Heart left ventricle (tissue), 16 donors: ENCODE measurements around the gene STRBP. TPM values are rescaled to one million over a fixed set of nuclear protein-coding genes. Genes with fewer than 3 reads are reported as not detected.
"Not testable (repeated sequence)": the region's sequence is repeated elsewhere in the genome, so short reads cannot be mapped to it uniquely, and the experiment has no call there.

Source experiments
- ATAC-seq, 4 donors: fragments of 200-7000 bp; cut with Tn5 transposase; one replicate each; pipeline ENCODE4 v1.9.1; 2020 to 2022; ENCODE audit warnings: moderate library complexity in 4 of 4, mild to moderate bottlenecking in 3 of 4, moderate number of reproducible peaks in 1 of 4
- DNase-seq, 5 donors: peaks; one replicate each; pipeline ENCODE4 v3.0.0-alpha.2; 2020
- H3K27ac ChIP-seq, 12 donors: fragments of 200-600 bp; sonication (generic) in 4 of 12; one replicate each; pipeline versions ENCODE4 v1.5.0 to v1.8.0; 2016 to 2022; ENCODE audit warnings: mild to moderate bottlenecking in 2 of 12
- H3K27me3 ChIP-seq, 9 donors: fragments of 200-600 bp; sonication (generic) in 2 of 9; one replicate each; pipeline versions ENCODE4 v1.5.1 to v1.8.0; 2016 to 2022; ENCODE audit warnings: mild to moderate bottlenecking in 3 of 9
- H3K36me3 ChIP-seq, 9 donors: fragments of 200-600 bp; sonication (generic) in 2 of 9; one replicate each; pipeline versions ENCODE4 v1.5.0 to v1.8.0; 2018 to 2022; ENCODE audit warnings: mild to moderate bottlenecking in 2 of 9
- H3K4me1 ChIP-seq, 12 donors: fragments of 200-600 bp; sonication (generic) in 4 of 12; one replicate each; pipeline versions ENCODE4 v1.5.0 to v1.8.0; 2016 to 2022; ENCODE audit warnings: mild to moderate bottlenecking in 3 of 12
- H3K4me3 ChIP-seq, 12 donors: fragments of 200-600 bp; sonication (generic) in 4 of 12; one replicate each; pipeline versions ENCODE4 v1.5.0 to v1.8.0; 2017 to 2022; ENCODE audit warnings: mild to moderate bottlenecking in 9 of 12, moderate library complexity in 4 of 12
- H3K9me3 ChIP-seq, 12 donors: fragments of 200-600 bp; sonication (generic) in 4 of 12; one replicate each; pipeline versions ENCODE4 v1.5.0 to v1.8.0; 2016 to 2022; ENCODE audit warnings: mild to moderate bottlenecking in 1 of 12
- CTCF ChIP-seq, 12 donors: fragments of 200-600 bp; sonication (generic) in 4 of 12; IDR thresholded peaks; one replicate each; pipeline versions ENCODE4 v1.5.0 to v1.8.0; 2018 to 2022; ENCODE audit warnings: antibody characterized with exemption in 12 of 12, mild to moderate bottlenecking in 5 of 12
- POLR2A ChIP-seq, 2 donors: fragments of 450-650 bp; IDR thresholded peaks; one replicate each; pipeline ENCODE4 v1.6.1; 2017; ENCODE audit warnings: antibody characterized with exemption in 2 of 2, mild to moderate bottlenecking in 2 of 2, moderate library complexity in 2 of 2
- WGBS, 4 donors: extraction: QIAGEN DNeasy Blood & Tissue Kit in 2 of 4; methylation state at CpG; one replicate each; pipeline versions ENCODE4 v1.1.5 to v1.1.7; 2013 to 2018; 5-methylcytosine and 5-hydroxymethylcytosine counted together
- intact Hi-C, 10 donors: fragments of 100-400 bp; cut with DNase I; formaldehyde crosslinking; loops; one replicate each; pipeline versions ENCODE4 v1.11.1 to v1.14.2; 2022
- polyA plus RNA-seq, 2 donors: library from polyadenylated mRNA; stranded (reverse); fragments of 200-250 nt; gene quantifications; one replicate each; pipeline ENCODE4 v1.2.3, GENCODE V29; 2013
- total RNA-seq, 9 donors: library from RNA; depleted of rRNA in 2 of 9; stranded (reverse); fragments of >200 nt in 2 of 9; fragmentation: NEBNext Ultra II Directional in 3 of 9; extraction: Animal tissue kit (Norgen Biotek cat#: 25700) in 3 of 9; gene quantifications; one replicate each; pipeline versions ENCODE4 v1.1.0 to v1.2.4, GENCODE V29; 2016 to 2023
- donor health status: ischemic (EF 13 %, LVEDD 7.1; RV severe dilation, severe dysfunction).
- donor health status: healthy with polysubstance abuse.
- donor health status: DM: no; HTN: yes; CAD: no.
- donor health status: DM: no; HTN: no; CAD: no.
- donor health status: ischemic (EF 25% LVEDD 6.9; RV normal size, moderate dysfunction).
- donor health status: ischemic (EF 25% LVEDD 5.7; RV mildly dilated, moderate dysfunction).
- donor health status: healthy.
- donor health status: DM: yes; HTN: yes; CAD: no.
- donor health status: ischemic (EF 35%, LVEDD 5.7; RV mildly dilated, moderate dysfunction).
- donor health status: nonischemic (EF 11% LVEDD 7.7; RV severe dilation, severe dysfunction).
- donor health status: DM: yes; HTN: yes; CAD: no.
- donor health status: PGD.
- donor health status: ischemic (EF 29% LVEDD 5.4; RV normal size, mild dysfunction).
- donor health status: nonischemic (EF 23%, LVEDD 6.1; RV moderate dilation, normal function).

The STRBP gene
- total and polyA plus RNA-seq, 11 donors: 5.9 to 24.4 (median 18.7) TPM

- H3K36me3 ChIP-seq: no peaks in the 10 kb centered on the region
- ATAC-seq (no peak), DNase-seq (no peak)
- no peaks in the 10 kb centered on the region for H3K9me3 ChIP-seq
- H3K4me1 ChIP-seq: peaks cover 0 to 12% (median 0%) of the 10 kb centered on the region in 12 donors
- no peak overlapping the region for H3K27ac ChIP-seq
- no peaks in the 10 kb centered on the region for H3K27me3 ChIP-seq
- 87 to 91% (median 88%) methylated on average over 3 of the region's 3 CpGs for WGBS, 4 donors
- TF ChIP-seq CTCF (IDR thresholded peaks at IDR 0.05) (no peak), POLR2A (IDR thresholded peaks at IDR 0.05) (no peak)
- intact Hi-C loops: no loop called here
- H3K4me3 ChIP-seq: no peak overlapping the region
Measured at GRCh38 chr9:123278361-123278760, 10.0 kb upstream of the STRBP start.

- DNase-seq: no peak
- H3K9me3 ChIP-seq: no peaks in the 10 kb centered on the region
- H3K36me3 ChIP-seq: no peaks in the 10 kb centered on the region
- no peak overlapping the region for H3K27ac ChIP-seq
- peaks cover 0 to under 1% (median 0%) of the 10 kb centered on the region in 12 donors for H3K4me1 ChIP-seq
- intact Hi-C loops: no loop called here
- TF ChIP-seq CTCF (IDR thresholded peaks at IDR 0.05) (no peak), POLR2A (IDR thresholded peaks at IDR 0.05) (no peak)
- no peak overlapping the region for H3K4me3 ChIP-seq
- H3K27me3 ChIP-seq: no peaks in the 10 kb centered on the region
- ATAC-seq: no peak
Measured at GRCh38 chr9:123276551-123276950, 8.2 kb upstream of the STRBP start.

- H3K36me3 ChIP-seq, H3K27ac ChIP-seq, H3K4me3 ChIP-seq, ATAC-seq, intact Hi-C loops, DNase-seq, H3K9me3 ChIP-seq, H3K27me3 ChIP-seq: not testable (repeated sequence)
- peaks cover 0 to 22% (median 5%) of the 10 kb centered on the region in 12 donors for H3K4me1 ChIP-seq
- 88 to 93% (median 92%) methylated on average over 6 of the region's 6 CpGs for WGBS, 4 donors
Measured at GRCh38 chr9:123271133-123271532, 2.7 kb upstream of the STRBP start.

GRCh38 chr9:123269281-123269680 lies 895 bp upstream of the STRBP start:
- Histone ChIP-seq H3K27ac (peak overlapping the region in 10 of 12 donors; percentile 67 to 84 (median 76)), H3K36me3 (no peaks in the 10 kb centered on the region), H3K4me3 (peak overlapping the region; percentile 64 to 97 (median 86)), H3K4me1 (peaks cover 0 to 22% (median 5%) of the 10 kb centered on the region in 12 donors), H3K9me3 (no peaks in the 10 kb centered on the region), H3K27me3 (no peaks in the 10 kb centered on the region)
- no peak for TF ChIP-seq CTCF (IDR thresholded peaks at IDR 0.05)
- TF ChIP-seq POLR2A (IDR thresholded peaks at IDR 0.05): no peak
- 63 to 76% (median 73%) methylated on average over 6 to 7 of the region's 7 CpGs for WGBS, 4 donors
- no peak for DNase-seq
- ATAC-seq: no peak
- intact Hi-C loops: loop anchor here in 4 of 10 donors (5.0 to 10.0 kb wide), 4 partner anchors 68 to 364 kb away; partner anchors contain the start of gene RC3H2 (in 1 of the 4)

GRCh38 chr9:123268199-123268464 lies 254 bp downstream of the STRBP start:
- H3K4me3 ChIP-seq: peak overlapping the region; percentile 46 to 97 (median 84)
- no peak for DNase-seq
- TF ChIP-seq POLR2A (IDR thresholded peaks at IDR 0.05) (no peak), CTCF (IDR thresholded peaks at IDR 0.05) (no peak)
- intact Hi-C loops: loop anchor here in 4 of 10 donors (5.0 to 10.0 kb wide), 4 partner anchors 69 to 363 kb away; partner anchors contain the start of gene RC3H2 (in 1 of the 4)
- H3K36me3 ChIP-seq: no peaks in the 10 kb centered on the region
- 0 to 2% (median 1%) methylated on average over 11 to 49 of the region's 49 CpGs for WGBS, 4 donors
- peak overlapping the region in 8 of 12 donors; percentile 39 to 83 (median 69) for H3K27ac ChIP-seq
- no peaks in the 10 kb centered on the region for H3K27me3 ChIP-seq
- ATAC-seq: peak in 3 of 4 donors; percentile 3 to 30 (median 22)
- H3K4me1 ChIP-seq: peaks cover 0 to 22% (median 5%) of the 10 kb centered on the region in 12 donors
- H3K9me3 ChIP-seq: no peaks in the 10 kb centered on the region
